A549 (cell line): Measurements from ENCODE around the gene ATP6V1B1. TPM values are rescaled to one million over a fixed set of nuclear protein-coding genes. Genes with fewer than 3 reads are reported as not detected.

Experiments
- ATAC-seq, 2 experiments: fragments of 200-7000 bp in 1 of 2; fragments of >200 bp in 1 of 2; cut with Nextera tagmentation in 1 of 2; cut with Tn5 transposase in 1 of 2; 3 replicates each; pipeline versions ENCODE4 v1.8.0 to v1.9.1; 2018 to 2020; ENCODE audit warnings: mild to moderate bottlenecking in 1 of 2, moderate library complexity in 1 of 2
- CTCF ChIA-PET: fragments of 300-600 bp; sonication (Branson Sonifier 250); formaldehyde crosslinking; extraction: SDS; loops from one replicate; lab custom pipeline; 2021; ENCODE audit warnings: antibody characterized with exemption, inconsistent platforms; lab: Yijun Ruan, JAX
- POLR2A ChIA-PET: fragments of 350-600 bp; formaldehyde crosslinking; extraction: SDS; loops from one replicate; lab custom pipeline; 2021; ENCODE audit warnings: antibody characterized with exemption, inconsistent platforms; lab: Yijun Ruan, JAX
- DNase-seq, 2 experiments: peaks; one replicate each; pipeline versions ENCODE4 v3.0.0 to v3.0.0-alpha.2; 2011 to 2016; ENCODE audit warnings: low read depth in 1 of 2, low spot score in 1 of 2
- FAIRE-seq: peaks from 2 replicates; lab custom pipeline; 2011; peaks lifted over from hg19 to GRCh38; lab: Jason Lieb, UNC
- H3K27ac ChIP-seq, 2 experiments: fragments of >200 bp; sonication (Bioruptor Twin); formaldehyde crosslinking; 3 replicates each; pipeline ENCODE4 v1.5.1; 2016 to 2017
- H3K4me1 ChIP-seq: fragments of >200 bp; sonication (Bioruptor Twin); formaldehyde crosslinking; 3 replicates; pipeline ENCODE4 v1.6.1; 2016
- H3K4me2 ChIP-seq: fragments of >200 bp; sonication (Bioruptor Twin); formaldehyde crosslinking; 3 replicates; pipeline ENCODE4 v1.6.1; 2016
- H3K4me3 ChIP-seq: fragments of >200 bp; sonication (Bioruptor Twin); formaldehyde crosslinking; 3 replicates; pipeline ENCODE4 v1.5.1; 2016
- H3K9me3 ChIP-seq: fragments of >200 bp; sonication (Bioruptor Twin); formaldehyde crosslinking; 3 replicates; pipeline ENCODE4 v1.6.1; 2016
- BHLHE40 ChIP-seq: IDR thresholded peaks from 2 replicates; pipeline ENCODE4 v1.6.1; 2012; ENCODE audit warnings: low read depth, low read length, inconsistent platforms
- CBX2 ChIP-seq: fragments of 200-600 bp; sonication (generic); IDR thresholded peaks from 2 replicates; pipeline ENCODE4 v1.6.1; 2016; ENCODE audit warnings: low read depth, mild to moderate bottlenecking, borderline replicate concordance
- CEBPB ChIP-seq, 2 experiments: fragments of >200 bp in 1 of 2; sonication (Bioruptor Twin) in 1 of 2; formaldehyde crosslinking in 1 of 2; IDR thresholded peaks; 2 replicates each; pipeline ENCODE4 v1.6.1; 2012 to 2016
- CHD2 ChIP-seq: fragments of 150-350 bp; IDR thresholded peaks from 2 replicates; pipeline ENCODE4 v1.6.1; 2014; ENCODE audit warnings: low read length; ENCODE audit not compliant: partially characterized antibody
- EHF ChIP-seq: fragments of 250-450 bp; sonication (Bioruptor Pico); IDR thresholded peaks from 2 replicates; pipeline ENCODE4 v1.5.0; 2020; ENCODE audit warnings: mild to moderate bottlenecking
- ESRRA ChIP-seq: fragments of 150-350 bp; IDR thresholded peaks from 2 replicates; pipeline ENCODE4 v1.6.1; 2014; ENCODE audit warnings: mild to moderate bottlenecking, low read length, borderline replicate concordance
- FOSB ChIP-seq: fragments of 250-450 bp; sonication (Bioruptor Pico); IDR thresholded peaks from 2 replicates; pipeline ENCODE4 v1.5.0; 2020; ENCODE audit warnings: mild to moderate bottlenecking, moderate library complexity
- HEYL ChIP-seq: fragments of 250-450 bp; sonication (Bioruptor Pico); IDR thresholded peaks from 2 replicates; pipeline ENCODE4 v1.8.0; 2021; ENCODE audit warnings: mild to moderate bottlenecking, moderate library complexity
- HOXB13 ChIP-seq: fragments of 250-450 bp; sonication (Bioruptor Pico); IDR thresholded peaks from 2 replicates; pipeline ENCODE4 v1.5.0; 2020; ENCODE audit warnings: low read depth, mild to moderate bottlenecking, moderate library complexity
- JUN ChIP-seq, 2 experiments: fragments of >200 bp; sonication (Bioruptor Twin); formaldehyde crosslinking; IDR thresholded peaks; 2 replicates in 1 of 2; 3 replicates in 1 of 2; pipeline ENCODE4 v1.6.1; 2016 to 2017
- KDM5A ChIP-seq: fragments of 200-600 bp; sonication (generic); IDR thresholded peaks from 2 replicates; pipeline ENCODE4 v1.6.1; 2016; ENCODE audit warnings: antibody characterized with exemption, mild to moderate bottlenecking
- MAX ChIP-seq: IDR thresholded peaks from 2 replicates; pipeline ENCODE4 v1.6.1; 2012
- MYC ChIP-seq: IDR thresholded peaks from 2 replicates; pipeline ENCODE4 v1.6.1; 2012; ENCODE audit warnings: mild to moderate bottlenecking, inconsistent platforms, low read length, improper control_type of control experiment, borderline replicate concordance
- NPAS2 ChIP-seq: fragments of 250-450 bp; sonication (Bioruptor Pico); IDR thresholded peaks from 2 replicates; pipeline ENCODE4 v1.8.0; 2022; ENCODE audit warnings: mild to moderate bottlenecking, moderate library complexity, borderline replicate concordance
- NR3C1 ChIP-seq: fragments of >200 bp; sonication (Bioruptor Twin); formaldehyde crosslinking; IDR thresholded peaks from 3 replicates; pipeline ENCODE4 v1.6.1; 2017
- PHF8 ChIP-seq: fragments of 200-600 bp; sonication (generic); IDR thresholded peaks from 2 replicates; pipeline ENCODE4 v1.6.1; 2016; ENCODE audit warnings: low read depth, mild to moderate bottlenecking, antibody characterized with exemption, moderate library complexity, borderline replicate concordance
- RAD21 ChIP-seq, 2 experiments: fragments of >200 bp in 1 of 2; sonication (Bioruptor Twin) in 1 of 2; formaldehyde crosslinking in 1 of 2; IDR thresholded peaks in 1 of 2; conservative IDR thresholded peaks in 1 of 2; 2 replicates in 1 of 2; 3 replicates in 1 of 2; pipeline ENCODE4 v1.6.1; 2012 to 2018; ENCODE audit warnings: inconsistent platforms in 1 of 2
- RARB ChIP-seq: fragments of 250-450 bp; sonication (Bioruptor Pico); IDR thresholded peaks from 2 replicates; pipeline ENCODE4 v1.8.0; 2021; ENCODE audit warnings: mild to moderate bottlenecking, moderate library complexity
- RNF2 ChIP-seq: fragments of 200-600 bp; sonication (generic); IDR thresholded peaks from 2 replicates; pipeline ENCODE4 v1.6.1; 2016; ENCODE audit warnings: low read depth, mild to moderate bottlenecking, antibody characterized with exemption, moderate library complexity, borderline replicate concordance
- TP53 ChIP-seq: fragments of 250-450 bp; sonication (Bioruptor Pico); IDR thresholded peaks from 2 replicates; pipeline ENCODE4 v1.5.0; 2021; ENCODE audit warnings: mild to moderate bottlenecking, moderate library complexity
- ZFP36 ChIP-seq: fragments of 450-650 bp; IDR thresholded peaks from 2 replicates; pipeline ENCODE4 v1.6.1; 2014; ENCODE audit warnings: borderline replicate concordance; ENCODE audit not compliant: partially characterized antibody
- ZSCAN20 ChIP-seq: fragments of 250-450 bp; sonication (Bioruptor Pico); IDR thresholded peaks from 2 replicates; pipeline ENCODE4 v1.8.0; 2022; ENCODE audit warnings: mild to moderate bottlenecking, moderate library complexity
- WGBS: methylation state at CpG from one replicate; pipeline ENCODE4 v1.1.6; 2017; ENCODE audit errors: missing lambda C conversion rate; 5-methylcytosine and 5-hydroxymethylcytosine counted together
- polyA plus RNA-seq, 4 experiments: library from polyadenylated mRNA; depleted of rRNA in 3 of 4; stranded (reverse); fragments of >200 nt; fragmentation: RNase III in 1 of 4; extraction: RNeasy Plus Mini Kit Qiagen cat#74134 plus additional on column Dnase treatment in 1 of 4; gene quantifications; 2 replicates in 3 of 4; 3 replicates in 1 of 4; pipeline ENCODE4 v1.2.3, GENCODE V29; 2011 to 2017
- TF ChIP-seq, protein P1 (sequence below): fragments of 200-600 bp; sonication (generic); IDR thresholded peaks from 2 replicates; pipeline ENCODE4 v1.6.1; 2016; ENCODE audit warnings: antibody characterized with exemption, mild to moderate bottlenecking, moderate library complexity

The ATP6V1B1 gene
- polyA plus RNA-seq, 2 of the 4 experiments (the other 2 are of a cell fraction): 1.9 to 2.5 TPM

- TF ChIP-seq, protein P1, sequence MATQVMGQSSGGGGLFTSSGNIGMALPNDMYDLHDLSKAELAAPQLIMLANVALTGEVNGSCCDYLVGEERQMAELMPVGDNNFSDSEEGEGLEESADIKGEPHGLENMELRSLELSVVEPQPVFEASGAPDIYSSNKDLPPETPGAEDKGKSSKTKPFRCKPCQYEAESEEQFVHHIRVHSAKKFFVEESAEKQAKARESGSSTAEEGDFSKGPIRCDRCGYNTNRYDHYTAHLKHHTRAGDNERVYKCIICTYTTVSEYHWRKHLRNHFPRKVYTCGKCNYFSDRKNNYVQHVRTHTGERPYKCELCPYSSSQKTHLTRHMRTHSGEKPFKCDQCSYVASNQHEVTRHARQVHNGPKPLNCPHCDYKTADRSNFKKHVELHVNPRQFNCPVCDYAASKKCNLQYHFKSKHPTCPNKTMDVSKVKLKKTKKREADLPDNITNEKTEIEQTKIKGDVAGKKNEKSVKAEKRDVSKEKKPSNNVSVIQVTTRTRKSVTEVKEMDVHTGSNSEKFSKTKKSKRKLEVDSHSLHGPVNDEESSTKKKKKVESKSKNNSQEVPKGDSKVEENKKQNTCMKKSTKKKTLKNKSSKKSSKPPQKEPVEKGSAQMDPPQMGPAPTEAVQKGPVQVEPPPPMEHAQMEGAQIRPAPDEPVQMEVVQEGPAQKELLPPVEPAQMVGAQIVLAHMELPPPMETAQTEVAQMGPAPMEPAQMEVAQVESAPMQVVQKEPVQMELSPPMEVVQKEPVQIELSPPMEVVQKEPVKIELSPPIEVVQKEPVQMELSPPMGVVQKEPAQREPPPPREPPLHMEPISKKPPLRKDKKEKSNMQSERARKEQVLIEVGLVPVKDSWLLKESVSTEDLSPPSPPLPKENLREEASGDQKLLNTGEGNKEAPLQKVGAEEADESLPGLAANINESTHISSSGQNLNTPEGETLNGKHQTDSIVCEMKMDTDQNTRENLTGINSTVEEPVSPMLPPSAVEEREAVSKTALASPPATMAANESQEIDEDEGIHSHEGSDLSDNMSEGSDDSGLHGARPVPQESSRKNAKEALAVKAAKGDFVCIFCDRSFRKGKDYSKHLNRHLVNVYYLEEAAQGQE: no peak
- TF ChIP-seq FOSB (CRISPR knock-in tag): no peak
- no peak for TF ChIP-seq ZFP36
- TF ChIP-seq, all 56 proteins: peak for 0
Measured at GRCh38 chr2:70934981-70935380, 719 bp upstream of the ATP6V1B1 start (continued).

GRCh38 chr2:70936165-70936978 lies 672 bp downstream of the ATP6V1B1 start:
- no peak for FAIRE-seq

DNA sequence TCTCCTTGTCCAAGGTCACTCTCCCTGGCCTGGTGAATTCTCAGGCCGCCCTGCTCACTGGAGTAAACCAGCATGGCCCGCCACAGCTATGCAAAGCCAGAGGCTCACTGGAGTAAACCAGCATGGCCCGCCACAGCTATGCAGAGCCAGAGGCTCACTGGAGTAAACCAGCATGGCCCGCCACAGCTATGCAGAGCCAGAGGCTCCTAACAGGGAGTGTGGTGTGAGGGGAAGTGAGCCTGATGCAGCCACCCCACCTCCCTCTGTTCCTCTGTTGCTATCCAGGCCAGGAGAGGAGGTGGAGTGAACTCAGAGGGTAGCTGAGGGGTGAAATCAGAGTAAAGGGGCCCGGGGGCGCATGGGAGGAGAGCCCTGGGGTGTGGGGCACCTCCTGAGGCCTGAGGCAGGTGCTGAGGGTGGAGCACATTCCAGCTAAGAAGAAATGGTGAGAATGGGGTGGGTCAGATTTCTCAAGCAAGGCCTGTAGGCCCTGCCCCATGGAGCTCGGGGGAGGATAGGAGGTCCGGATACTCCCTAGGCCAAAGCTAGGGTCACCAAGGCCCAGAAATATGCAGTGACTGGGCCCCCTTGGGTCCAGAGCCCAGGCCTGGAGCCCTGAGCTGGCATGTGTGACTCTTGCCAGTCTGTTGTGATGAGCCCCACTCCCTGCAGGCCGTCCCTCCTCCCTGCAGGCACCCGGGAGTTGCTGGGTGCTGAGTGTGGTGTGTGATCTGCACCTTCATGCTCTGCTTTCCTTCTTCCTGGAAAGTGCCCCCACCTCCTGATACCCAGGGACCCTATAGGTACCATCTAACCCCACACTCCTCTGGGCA lies 1.5 kb downstream of the ATP6V1B1 start:
- FAIRE-seq (no peak), DNase-seq (no peak), ATAC-seq (peak in 1 of 2 experiments; percentile 17; a peak in 3 of 6 replicates)
- ChIA-PET CTCF (interaction anchor here (1.4 to 31.9 kb wide), 5 partner anchors 2 to 75 kb away, joined by 6 to 512 read pairs (median 486); partner anchors contain the start of gene ATP6V1B1), POLR2A (no interaction called here)
- no peaks in the 10 kb centered on the region for H3K4me1 ChIP-seq
- TF ChIP-seq CEBPB (IDR thresholded peaks at IDR 0.05) (no peak), KDM5A (no peak), CBX2 (no peak), ESRRA (no peak), NPAS2 (CRISPR knock-in tag) (no peak), CHD2 (no peak), ZFP36 (no peak), ZSCAN20 (CRISPR knock-in tag) (no peak), RARB (CRISPR knock-in tag) (no peak), BHLHE40 (no peak), EHF (CRISPR knock-in tag) (no peak), RAD21 (conservative IDR thresholded peaks at IDR 0.05 in 1 of 2, IDR thresholded peaks at IDR 0.05 in 1 of 2) (no peak), HOXB13 (CRISPR knock-in tag) (no peak)
- H3K4me2 ChIP-seq: no peak overlapping the region
- H3K9me3 ChIP-seq: no peaks in the 10 kb centered on the region
- no peak overlapping the region for H3K27ac ChIP-seq
- 81% methylated on average over 10 of the region's 10 CpGs for WGBS
- no peak overlapping the region for H3K4me3 ChIP-seq

More at GRCh38 chr2:70936165-70936978, 672 bp downstream of the ATP6V1B1 start:
- WGBS: 77% methylated on average over 10 of the region's 10 CpGs
- no peak for TF ChIP-seq NR3C1
- TF ChIP-seq ESRRA: no peak
- no peak for TF ChIP-seq MAX
- TF ChIP-seq JUN (IDR thresholded peaks at IDR 0.05): no peak
- no peak for TF ChIP-seq MYC
- no peak for TF ChIP-seq HEYL (CRISPR knock-in tag)
- TF ChIP-seq CEBPB (IDR thresholded peaks at IDR 0.05): no peak
- no peak for TF ChIP-seq PHF8
- no peak for TF ChIP-seq RNF2
- no peak for TF ChIP-seq TP53 (CRISPR knock-in tag)
- no peak for TF ChIP-seq HOXB13 (CRISPR knock-in tag)
- CTCF ChIA-PET: interaction anchor here (1.1 to 31.9 kb wide), 6 partner anchors 3 to 75 kb away, joined by 6 to 512 read pairs (median 252); partner anchors contain the start of gene ATP6V1B1
- Histone ChIP-seq H3K4me1 (no peaks in the 10 kb centered on the region), H3K4me3 (no peak overlapping the region), H3K4me2 (no peak overlapping the region), H3K27ac (no peak overlapping the region), H3K9me3 (no peaks in the 10 kb centered on the region)
- ATAC-seq (no peak), DNase-seq (no peak)
- POLR2A ChIA-PET: no interaction called here
